ENCODE data around the gene FIS1.
"Not testable (repeated sequence)": the region's sequence is repeated elsewhere in the genome, so short reads cannot be mapped to it uniquely, and the experiment has no call there.

The FIS1 gene

GRCh38 chr7:101258243-101258731 lies 13.4 kb upstream of the FIS1 start:
- no peak for DNase-seq

- no peak for DNase-seq
Observed at GRCh38 chr7:101255796-101256195, 10.9 kb upstream of the FIS1 start.

GRCh38 chr7:101253199-101253598 lies 8.3 kb upstream of the FIS1 start:
- not testable (repeated sequence) for DNase-seq

GRCh38 chr7:101251871-101252659 lies 7.2 kb upstream of the FIS1 start:
- peak; percentile 54 to 97 (median 93) for DNase-seq

- no peak for DNase-seq
Observed at GRCh38 chr7:101250324-101250723, 5.4 kb upstream of the FIS1 start.

- DNase-seq = no peak
Observed at GRCh38 chr7:101248276-101248675, 3.4 kb upstream of the FIS1 start.

- no peak for DNase-seq
Observed at GRCh38 chr7:101245147-101245668, 327 bp upstream of the FIS1 start.

GRCh38 chr7:101243646-101244374 lies 1.1 kb downstream of the FIS1 start:
- DNase-seq = peak in 4 of 58 donors; percentile 36 to 49 (median 38)

GRCh38 chr7:101241443-101242349 lies 3.2 kb downstream of the FIS1 start:
- DNase-seq = no peak

GRCh38 chr7:101241015-101241363 lies 3.9 kb downstream of the FIS1 start:
- DNase-seq = no peak

GRCh38 chr7:101240226-101241014 lies 4.5 kb downstream of the FIS1 start:
- DNase-seq = no peak

GRCh38 chr7:101239951-101240220 lies 5.0 kb downstream of the FIS1 start:
- no peak for DNase-seq

GRCh38 chr7:101239191-101239950 lies 5.5 kb downstream of the FIS1 start:
- DNase-seq = no peak

- no peak for DNase-seq
Observed at GRCh38 chr7:101238226-101239182, 6.4 kb downstream of the FIS1 start.

- DNase-seq = peak in 6 of 58 donors; percentile 4 to 36 (median 30)
Observed at GRCh38 chr7:101237206-101238067, 7.4 kb downstream of the FIS1 start, which contains the start of gene CLDN15. TSS of gene CLDN15 (minus strand) at chr7:101237802. CDS start at chr7:101237581, 221 bp downstream.

GRCh38 chr7:101236292-101236835 lies 8.5 kb downstream of the FIS1 start:
- no peak for DNase-seq

- DNase-seq = no peak
Observed at GRCh38 chr7:101235522-101235921, 9.4 kb downstream of the FIS1 start.
